NB4 (cell line): Measurements from ENCODE around the gene STK32B.

ENCODE experiments used
- DNase-seq: peaks from one replicate; pipeline ENCODE4 v3.0.0; 2010; ENCODE audit warnings: low read depth
- H3K4me3 ChIP-seq: one replicate; pipeline ENCODE4 v1.5.1; 2011; ENCODE audit warnings: mild to moderate bottlenecking, low read depth, low read length, moderate library complexity
- CTCF ChIP-seq: IDR thresholded peaks from one replicate; pipeline ENCODE4 v1.5.1; 2012; ENCODE audit warnings: low read depth, low read length
- MYC ChIP-seq: IDR thresholded peaks from 2 replicates; pipeline ENCODE4 v1.6.1; 2011; ENCODE audit warnings: low read depth, low read length
- POLR2A ChIP-seq: IDR thresholded peaks from 2 replicates; pipeline ENCODE4 v1.6.1; 2011; ENCODE audit warnings: mild to moderate bottlenecking; ENCODE audit not compliant: insufficient read length; ENCODE audit errors: extremely low read depth
- TF ChIP-seq, protein P1 (sequence below): IDR thresholded peaks from 2 replicates; pipeline ENCODE4 v1.6.1; 2011; ENCODE audit warnings: low read depth, low read length

Gene STK32B

GRCh38 chr4:5539584-5539983 is 488.3 kb downstream of the STK32B start:
- no peak for DNase-seq
- no peak overlapping the region for H3K4me3 ChIP-seq
- TF ChIP-seq MYC (no peak), CTCF (no peak), POLR2A (no peak)
- TF ChIP-seq, protein P1, sequence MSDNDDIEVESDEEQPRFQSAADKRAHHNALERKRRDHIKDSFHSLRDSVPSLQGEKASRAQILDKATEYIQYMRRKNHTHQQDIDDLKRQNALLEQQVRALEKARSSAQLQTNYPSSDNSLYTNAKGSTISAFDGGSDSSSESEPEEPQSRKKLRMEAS, result no peak

DNA sequence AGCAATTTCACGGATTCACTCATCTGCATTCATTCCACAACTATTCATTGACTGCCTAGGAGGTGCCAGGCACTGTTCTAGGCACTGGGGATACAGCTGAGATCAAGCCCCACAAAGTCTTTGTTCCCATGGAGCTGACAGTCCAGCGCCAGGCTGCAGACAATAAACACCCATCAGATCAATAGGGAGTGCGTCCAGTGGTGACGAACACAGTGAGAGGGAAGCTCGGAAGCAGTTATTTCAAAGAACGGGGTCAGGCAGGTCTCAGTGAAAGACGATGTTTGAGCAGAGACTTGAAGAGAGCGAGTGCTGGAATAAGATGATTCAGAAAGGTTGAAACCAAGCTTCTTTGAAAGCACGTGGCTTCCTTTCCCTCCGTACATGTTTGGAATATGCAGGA is 489.9 kb downstream of the STK32B start:
- DNase-seq, result no peak
- H3K4me3 ChIP-seq, result no peak overlapping the region
- no peak for TF ChIP-seq POLR2A
- TF ChIP-seq MYC, result no peak
- no peak for TF ChIP-seq CTCF
- TF ChIP-seq, protein P1, result no peak

DNA sequence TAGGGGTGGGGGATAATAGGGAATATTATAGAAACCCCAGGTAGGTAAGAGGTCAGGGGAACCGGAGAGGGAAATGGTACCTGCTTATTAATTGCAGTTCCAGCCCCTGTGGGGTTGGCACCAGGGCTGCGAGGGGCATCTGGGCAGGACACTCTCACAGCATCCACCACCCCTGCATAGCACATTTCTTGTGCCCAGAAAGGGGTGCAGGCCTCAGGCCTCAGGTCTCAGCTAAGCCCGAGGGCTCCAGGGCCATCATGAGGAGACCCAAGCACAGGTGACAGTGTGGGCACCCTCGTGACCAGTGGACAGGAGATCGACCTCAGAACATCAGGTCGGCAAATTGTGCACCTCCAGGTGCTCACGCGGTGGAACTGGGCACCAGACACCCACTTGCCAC is 492.4 kb downstream of the STK32B start:
- H3K4me3 ChIP-seq, result no peak overlapping the region
- TF ChIP-seq MYC, result no peak
- TF ChIP-seq, protein P1, result no peak
- TF ChIP-seq CTCF, result no peak
- no peak for TF ChIP-seq POLR2A
- no peak for DNase-seq

DNA sequence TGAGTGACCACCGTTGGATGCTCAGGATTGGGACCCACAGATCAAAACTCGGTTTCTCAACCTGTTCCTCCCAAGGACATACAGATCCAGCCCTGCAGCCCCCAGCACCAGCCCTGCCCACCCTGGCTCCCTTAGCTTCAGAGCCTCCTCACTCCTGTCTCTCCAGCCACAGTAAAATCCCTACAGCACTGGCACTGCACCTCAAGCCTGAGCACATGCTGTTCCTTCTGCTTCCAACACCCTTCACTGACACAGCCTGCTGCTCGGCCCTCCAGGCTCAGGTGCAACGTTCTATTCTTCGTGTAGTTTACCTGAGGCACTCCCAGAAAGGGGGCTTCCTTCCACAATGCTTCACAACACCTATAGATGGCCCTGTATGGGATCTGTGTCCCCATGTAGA is 493.5 kb downstream of the STK32B start:
- DNase-seq, result no peak
- TF ChIP-seq, protein P1, result no peak
- TF ChIP-seq CTCF (no peak), MYC (no peak)
- H3K4me3 ChIP-seq, result no peak overlapping the region

DNA sequence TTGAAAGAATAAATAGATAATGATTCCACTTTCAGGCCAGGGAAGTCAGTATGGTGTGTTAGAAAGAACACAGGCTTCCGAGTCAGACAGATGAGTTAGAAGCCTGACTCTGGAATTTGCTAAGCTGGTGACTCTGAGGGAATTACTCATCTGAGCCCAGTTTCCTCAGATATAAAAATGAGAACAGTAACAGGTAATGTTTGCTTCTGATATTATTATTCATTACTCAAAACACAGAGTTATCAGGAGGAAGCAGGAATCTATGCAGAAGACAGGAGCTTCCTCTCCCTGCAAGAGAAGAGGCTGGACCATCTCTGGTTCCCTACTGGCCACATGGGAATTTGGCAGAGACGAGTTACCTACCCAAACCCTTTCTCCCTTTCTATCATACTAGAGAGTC is 494.0 kb downstream of the STK32B start:
- no peak overlapping the region for H3K4me3 ChIP-seq
- DNase-seq, result no peak
- TF ChIP-seq POLR2A, result no peak
- no peak for TF ChIP-seq CTCF
- TF ChIP-seq, protein P1, result no peak
- no peak for TF ChIP-seq MYC

DNA sequence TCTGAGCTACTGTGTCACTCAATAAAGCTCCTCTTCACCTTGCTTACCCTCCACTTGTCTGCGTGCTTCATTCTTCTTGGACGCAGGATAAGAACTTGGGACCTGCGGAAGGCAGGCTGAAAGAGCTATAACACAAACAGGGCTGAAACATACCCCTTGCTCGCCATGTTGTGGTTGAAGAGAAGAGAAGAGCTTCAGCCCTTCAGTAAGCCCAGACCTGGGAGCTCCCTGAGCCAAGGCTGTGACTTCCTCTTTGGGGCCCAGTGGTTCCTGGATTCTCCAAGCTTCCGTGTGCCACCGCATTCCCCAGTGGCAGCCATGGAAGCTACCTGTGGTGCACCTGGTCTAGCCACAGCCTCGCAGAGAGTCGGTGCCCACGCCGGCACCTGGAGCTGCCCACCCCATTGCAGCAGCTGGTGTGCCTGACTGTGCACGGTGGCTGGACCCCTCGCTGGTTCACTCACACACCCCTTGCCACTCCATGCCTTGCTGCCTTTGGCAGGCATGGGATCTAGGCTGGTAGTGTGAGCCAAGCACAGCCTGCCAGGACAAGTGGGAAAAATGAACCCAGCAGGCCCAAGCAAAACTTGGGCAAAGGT is 496.5 kb downstream of the STK32B start:
- TF ChIP-seq, protein P1, result no peak
- TF ChIP-seq POLR2A (no peak), CTCF (no peak)
- no peak overlapping the region for H3K4me3 ChIP-seq
- DNase-seq, result no peak
